NCI-H146 (cell line): ENCODE measurements around the gene BCAS2.

ENCODE experiments used
- DNase-seq: peaks from one replicate; lab custom pipeline; 2025; lab: John Stamatoyannopoulos, UW

BCAS2 gene

DNA sequence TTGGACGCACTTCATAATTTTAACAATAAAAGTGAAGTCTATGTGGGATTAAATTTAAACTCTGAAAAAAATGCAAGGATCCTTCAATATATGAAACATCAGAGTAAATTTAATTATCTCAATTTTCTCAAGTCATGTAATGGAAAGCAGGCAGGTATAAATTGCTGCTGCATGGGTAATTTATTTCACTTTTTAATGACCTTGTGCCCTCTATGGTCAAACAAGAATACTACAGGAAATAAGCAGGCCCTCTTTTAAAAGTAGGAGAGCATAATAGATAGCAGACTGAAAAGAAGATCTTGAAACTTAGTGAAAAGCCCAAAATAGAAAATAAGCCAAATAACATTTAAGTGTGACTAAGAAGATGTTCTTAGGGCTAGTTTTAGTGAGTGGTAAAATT lies 22.9 kb downstream of the BCAS2 start:
- DNase-seq = peak; percentile 16

DNA sequence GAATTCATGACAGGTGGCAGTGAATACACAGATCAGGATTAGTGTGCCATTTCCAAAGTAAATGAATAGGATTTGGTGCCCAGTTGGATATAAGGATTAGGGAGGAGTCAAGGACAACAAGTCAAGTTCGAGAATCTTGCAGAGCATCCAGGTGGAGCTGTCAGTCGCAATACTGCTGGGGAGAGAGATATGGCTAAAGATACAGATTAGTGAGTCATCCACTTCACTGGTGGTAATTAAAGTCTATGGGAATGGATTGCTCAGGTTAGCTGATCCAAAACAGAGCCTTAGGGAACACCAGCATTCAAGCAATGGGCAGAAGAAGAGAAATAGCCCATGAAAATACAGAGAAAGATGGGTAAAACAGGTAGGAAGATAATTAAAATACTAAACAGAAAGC lies 26.8 kb downstream of the BCAS2 start:
- no peak for DNase-seq

GRCh38 chr1:114552106-114552639 lies 29.2 kb downstream of the BCAS2 start:
- no peak for DNase-seq

DNA sequence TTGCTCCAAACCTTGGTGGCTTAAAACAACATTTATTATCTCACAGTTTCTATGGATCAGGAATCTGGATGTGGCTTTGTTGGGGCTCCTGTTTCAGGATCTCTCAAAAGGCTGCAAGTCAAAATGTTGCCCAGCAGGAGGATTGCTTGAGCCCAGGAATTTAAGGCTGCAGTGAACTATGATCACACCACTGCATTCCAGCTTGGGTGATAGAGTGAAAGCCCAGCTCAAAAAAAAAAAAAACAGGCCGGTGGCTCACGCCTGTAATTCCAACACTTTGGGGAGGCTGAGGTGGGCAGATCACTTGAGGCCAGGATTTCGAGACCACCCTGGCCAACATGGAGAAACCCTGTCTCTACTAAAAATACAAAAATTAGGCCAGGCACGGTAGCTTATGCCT lies 30.0 kb downstream of the BCAS2 start:
- no peak for DNase-seq

DNA sequence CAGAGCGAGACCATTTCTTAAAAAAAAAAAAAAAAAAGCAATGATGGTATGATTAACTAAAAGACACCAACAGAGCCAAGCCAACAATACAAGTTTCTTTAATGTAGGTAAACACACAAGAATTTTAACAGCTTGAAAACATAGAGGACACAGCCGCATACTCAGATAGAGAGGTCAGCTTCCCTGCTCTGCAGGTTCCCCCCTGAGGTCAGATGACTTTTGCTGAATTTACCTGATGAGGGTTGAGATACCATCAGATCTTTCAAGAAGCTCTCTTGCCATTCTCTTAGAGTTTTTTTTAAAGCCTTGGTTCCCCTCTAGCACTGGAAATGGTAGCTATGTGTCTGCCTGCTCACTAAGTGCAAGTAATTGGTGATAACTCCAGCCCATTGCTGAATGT lies 31.1 kb downstream of the BCAS2 start:
- no peak for DNase-seq

DNA sequence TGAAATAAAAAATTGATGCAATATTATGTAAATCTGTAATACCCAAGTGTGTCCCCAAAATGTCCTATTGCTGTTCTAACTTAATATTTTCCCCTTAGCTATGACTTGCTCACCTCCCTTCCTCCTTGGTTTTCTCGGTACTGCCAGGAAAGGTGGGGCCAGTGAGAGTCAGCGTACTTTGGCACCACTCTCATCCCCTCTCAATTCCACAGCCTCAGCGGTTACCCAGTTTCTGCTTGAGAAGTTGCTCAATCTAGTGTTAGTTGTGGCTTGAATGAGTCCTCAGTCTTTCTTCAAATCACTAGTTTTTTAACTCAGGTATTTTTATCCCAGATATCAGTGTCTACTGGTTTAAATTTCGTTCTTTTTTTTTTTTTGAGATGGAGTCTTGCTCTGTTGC lies 32.3 kb downstream of the BCAS2 start:
- DNase-seq = no peak

DNA sequence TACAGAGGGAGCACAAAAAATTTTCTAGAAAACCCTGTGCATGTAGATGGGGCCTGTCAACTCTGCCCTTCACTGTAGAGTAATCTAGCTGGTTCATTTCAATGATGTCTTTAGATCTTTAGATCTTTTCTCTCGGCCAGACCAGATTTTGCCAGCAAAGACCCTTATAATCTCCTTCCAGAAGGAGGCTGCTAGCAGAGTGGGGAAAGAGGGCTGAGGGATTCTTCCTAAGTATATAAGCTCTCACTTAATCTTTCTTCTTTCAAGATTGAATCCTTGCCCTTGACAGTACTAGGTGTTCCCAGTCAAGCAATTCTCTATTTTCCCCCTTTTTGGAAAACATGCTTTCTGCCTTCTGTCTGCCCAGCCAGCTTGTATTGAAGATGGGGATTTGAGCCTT lies 34.3 kb downstream of the BCAS2 start:
- DNase-seq = no peak

- DNase-seq = no peak
Measured at GRCh38 chr1:114545796-114546195, 35.6 kb downstream of the BCAS2 start.

DNA sequence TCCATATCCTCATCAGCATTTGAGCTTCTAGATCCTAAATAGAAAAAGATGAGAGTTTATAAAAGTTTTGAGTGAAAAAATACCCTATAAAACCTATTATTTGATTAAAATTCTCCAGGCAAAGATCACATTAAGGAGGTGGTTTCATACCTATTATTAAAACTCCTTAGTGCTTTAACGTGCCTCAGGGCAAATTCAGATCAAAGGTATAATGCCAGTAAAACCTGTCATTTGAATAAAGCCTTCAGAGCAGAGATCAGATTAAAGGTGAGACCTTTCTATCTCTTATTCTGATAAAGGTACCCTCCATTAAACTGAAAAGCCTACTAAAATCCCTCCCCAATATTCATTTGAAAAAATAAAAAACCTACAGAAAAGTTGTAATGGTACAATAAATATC lies 36.1 kb downstream of the BCAS2 start:
- no peak for DNase-seq

- no peak for DNase-seq
Measured at GRCh38 chr1:114540821-114541220, 40.6 kb downstream of the BCAS2 start.

- DNase-seq = no peak
Measured at GRCh38 chr1:114540272-114540671, 41.1 kb downstream of the BCAS2 start.

DNA sequence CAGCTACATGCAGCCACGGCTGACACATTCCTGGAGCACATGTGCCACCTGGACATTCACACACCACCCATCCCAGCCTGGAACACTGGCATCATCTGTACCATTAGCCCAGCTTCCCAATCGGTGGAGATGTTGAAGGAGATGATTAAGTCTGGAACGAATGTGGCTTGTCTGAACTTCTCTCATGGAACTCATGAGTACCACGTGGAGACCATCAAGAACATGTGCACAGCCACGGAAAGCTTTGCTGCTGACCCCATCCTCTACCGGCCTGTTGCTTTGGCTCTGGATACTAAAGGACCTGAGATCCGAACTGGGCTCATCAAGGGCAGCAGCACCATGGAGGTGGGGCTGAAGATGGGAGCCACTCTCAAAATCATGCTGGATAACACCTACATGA lies 45.4 kb downstream of the BCAS2 start:
- no peak for DNase-seq

- DNase-seq = no peak
Measured at GRCh38 chr1:114535401-114535800, 46.0 kb downstream of the BCAS2 start.

- DNase-seq = no peak
Measured at GRCh38 chr1:114531094-114531493, 50.3 kb downstream of the BCAS2 start.

DNA sequence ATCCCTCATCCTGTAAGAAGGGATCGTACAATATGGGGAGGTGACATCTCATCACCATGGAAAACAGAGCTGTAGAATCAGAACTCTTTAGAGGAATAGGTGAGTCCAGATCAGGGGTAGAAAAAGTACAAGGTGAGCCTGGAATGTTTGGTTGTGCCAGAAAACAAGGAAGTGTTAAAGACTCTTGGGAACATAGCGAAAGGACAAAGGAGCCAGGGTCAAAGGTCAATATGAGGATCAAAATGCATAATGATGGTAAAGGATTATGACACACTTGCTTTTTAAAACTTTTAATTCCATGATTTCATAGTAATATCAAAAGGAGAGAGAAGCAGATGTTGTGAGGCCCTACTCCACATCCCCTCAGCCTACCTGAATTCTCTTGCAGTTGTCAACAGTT lies 51.2 kb downstream of the BCAS2 start:
- no peak for DNase-seq

- no peak for DNase-seq
Measured at GRCh38 chr1:114524944-114525343, 56.5 kb downstream of the BCAS2 start.

DNA sequence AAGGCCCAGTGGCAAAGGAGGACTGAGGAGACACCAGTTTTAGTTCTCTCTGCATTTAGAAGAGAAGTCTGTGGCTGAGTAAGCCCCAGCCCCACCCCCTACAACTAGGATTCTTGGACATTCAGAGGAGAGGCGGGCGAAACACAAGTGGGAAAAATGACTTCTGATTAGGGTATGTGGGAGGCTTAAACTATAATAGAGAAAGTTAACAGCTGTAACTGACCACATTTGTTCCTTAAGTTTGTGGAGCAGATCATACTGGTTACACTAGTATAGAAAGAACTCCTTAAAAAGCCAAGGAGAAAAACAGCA lies 59.2 kb downstream of the BCAS2 start:
- no peak for DNase-seq

DNA sequence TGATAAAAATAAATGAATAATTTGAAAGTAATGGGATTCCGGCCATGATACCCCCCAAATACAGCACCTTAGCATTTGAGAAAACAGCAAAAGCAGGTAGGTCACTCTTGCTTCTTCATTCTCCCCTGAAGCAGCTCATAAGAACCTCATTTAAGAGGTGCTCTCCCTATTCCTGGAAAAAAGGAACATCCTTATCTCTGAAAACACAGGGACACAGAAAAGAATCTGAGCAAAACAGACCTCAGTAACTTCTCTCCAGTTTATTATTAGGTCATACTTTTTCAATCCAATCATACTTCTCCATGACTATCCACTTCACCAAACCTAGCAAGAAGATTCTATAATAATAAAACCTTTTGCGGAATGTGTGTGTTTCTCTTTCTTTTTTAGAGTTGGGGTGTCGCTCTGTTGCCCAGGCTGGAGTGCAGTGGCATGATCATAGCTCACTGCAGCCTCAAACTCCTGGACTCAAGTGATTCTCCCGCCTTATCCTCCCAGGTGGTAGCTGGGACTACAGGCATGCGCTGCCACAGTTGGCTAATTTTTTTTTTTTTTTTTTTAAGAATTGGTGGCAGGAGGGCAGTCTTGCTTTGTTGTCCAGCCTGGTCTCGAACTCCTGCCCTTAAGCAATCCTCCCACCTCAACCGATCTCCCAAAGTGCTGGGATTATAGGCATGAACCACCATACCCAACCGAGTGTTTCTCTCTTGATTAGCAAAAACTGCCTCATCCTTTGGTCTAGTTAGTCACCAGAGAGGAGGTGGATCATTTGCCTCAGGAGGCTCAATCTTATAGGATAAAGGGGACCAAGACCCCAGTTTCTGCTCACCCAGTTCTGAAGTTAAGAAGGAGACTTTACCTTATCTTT lies 59.8 kb downstream of the BCAS2 start:
- no peak for DNase-seq
